Putamen (tissue), 1 donor: ENCODE results near the gene SSTR3.

Experiments
- DNase-seq: peaks from one replicate; pipeline ENCODE4 v3.0.0-alpha.2; 2016; ENCODE audit warnings: low spot score

Gene SSTR3

DNA sequence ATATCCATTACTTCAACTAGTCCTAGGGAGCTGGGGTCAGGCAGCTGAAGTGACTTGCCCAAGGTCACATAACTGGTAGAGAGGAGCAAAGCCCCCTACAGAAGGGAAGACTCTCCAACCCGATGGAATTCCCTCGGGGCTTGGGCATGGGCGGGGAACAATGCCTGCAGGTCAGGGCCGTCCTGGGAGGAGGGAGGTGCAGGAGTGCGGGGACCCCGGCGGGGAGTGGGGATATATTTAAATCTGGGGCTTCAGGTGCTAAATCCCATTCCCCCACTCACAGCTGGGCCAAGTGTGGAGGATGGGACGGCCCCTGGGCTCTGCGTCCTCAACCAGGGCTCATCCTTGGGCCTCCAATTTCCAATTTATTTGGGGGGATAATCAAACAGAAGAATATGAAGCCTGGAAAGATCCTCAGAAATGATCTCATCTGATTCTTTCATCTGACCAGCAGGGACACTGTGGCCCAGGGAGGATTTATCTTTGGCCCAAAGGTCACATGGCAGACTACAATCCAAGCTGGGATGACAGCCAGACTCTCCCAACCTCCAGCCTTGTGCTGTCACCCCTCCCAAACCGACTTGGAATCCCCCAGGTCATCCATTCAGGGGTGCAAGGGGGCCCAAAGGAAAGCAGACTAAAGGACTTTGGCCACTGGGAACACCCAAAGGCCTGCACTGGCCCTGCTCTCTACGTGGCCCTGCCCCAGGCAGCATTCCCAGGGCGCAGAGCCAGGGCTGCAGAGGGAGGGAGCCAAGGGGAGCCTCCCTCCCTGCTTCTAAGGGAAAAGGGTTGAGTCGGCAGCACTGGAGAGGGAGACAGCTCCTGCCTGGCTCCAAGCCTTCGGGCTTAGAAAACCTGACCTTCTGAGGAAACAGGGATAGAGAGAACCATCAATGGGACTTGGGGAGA is 15.5 kb downstream of the SSTR3 start:
- DNase-seq, result no peak

DNA sequence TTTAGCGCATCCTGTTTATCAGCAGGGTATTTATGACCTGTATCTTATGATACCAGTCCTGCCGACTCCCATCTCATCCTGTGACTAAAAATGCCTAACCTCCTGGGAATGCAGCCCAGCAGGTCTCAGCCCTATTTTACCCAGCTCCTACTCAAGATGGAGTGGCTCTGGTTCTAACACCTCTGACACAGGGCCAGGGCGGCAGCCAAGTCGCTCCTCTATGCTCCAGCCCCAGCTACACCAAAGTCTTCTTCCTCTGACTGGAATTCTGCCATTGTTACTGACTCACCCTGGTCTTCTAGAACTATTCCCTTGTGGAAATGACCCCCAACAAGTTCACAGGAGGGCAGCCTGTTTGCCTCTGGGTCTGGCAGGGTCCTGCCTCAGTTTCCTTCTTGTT is 16.4 kb downstream of the SSTR3 start:
- DNase-seq, result no peak

DNA sequence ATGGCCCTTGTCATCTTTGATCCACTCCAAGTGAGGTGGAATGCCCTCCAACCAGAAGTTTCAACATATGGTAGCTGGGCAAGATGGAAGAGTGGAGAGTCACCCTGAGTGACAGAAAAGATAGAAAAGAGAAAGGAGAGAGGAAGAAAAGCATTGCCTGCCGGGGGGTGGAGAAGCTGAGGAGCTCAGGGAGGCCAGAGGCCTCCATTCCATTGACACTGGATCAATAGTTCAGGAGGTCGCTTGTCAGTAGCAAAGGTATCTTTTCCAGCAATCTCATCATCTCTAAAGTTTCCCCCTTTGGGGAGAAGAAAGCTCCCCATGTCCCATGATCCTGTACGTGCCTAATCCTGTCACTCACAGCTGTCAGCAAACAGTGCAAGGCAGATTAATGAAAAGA is 17.5 kb downstream of the SSTR3 start:
- DNase-seq, result no peak

DNA sequence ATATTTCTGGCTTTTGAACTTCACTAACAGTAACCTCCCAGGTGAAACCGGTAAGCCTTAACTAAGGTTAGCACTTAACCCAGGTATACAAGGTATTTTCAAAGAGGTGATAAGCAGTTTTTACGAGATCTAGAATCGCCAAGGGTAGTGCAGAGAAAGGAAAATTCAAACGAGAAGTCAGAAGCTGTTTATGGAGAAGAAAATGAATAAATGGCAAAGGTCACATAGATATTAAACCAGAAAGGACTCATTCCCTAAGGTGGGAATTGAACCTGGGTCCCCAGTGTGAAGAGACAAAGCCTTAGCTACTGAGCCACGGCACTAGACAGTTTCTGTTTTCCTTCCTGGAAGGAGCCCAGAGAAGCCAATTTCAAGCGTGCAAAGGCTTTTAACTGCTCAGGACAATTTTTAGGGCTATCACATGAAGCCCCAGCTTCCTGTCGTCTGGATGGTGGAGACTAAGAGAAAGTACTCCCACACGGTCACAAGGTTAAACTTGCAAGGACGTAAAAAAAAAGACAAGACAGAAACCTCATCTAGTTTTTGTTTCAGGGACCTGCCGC is 18.6 kb downstream of the SSTR3 start:
- DNase-seq, result no peak

DNA sequence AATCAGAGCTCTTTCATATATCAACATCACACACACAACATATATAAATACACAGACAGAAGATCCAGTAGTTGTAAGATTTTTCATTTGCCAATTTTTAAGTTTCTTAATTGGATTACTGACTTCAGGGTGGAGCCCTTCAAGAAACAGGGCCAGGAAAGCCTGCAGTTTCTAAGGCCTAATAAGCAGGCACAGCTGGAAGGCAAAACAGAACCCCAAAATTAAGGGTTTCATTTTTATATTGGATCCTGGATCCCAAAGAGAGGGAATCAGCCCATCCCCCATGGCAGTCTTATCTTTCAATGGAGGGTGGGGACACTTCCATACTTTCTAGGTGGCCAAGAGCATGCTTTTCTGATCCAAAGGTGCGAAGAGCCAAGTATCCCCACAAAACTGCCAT is 19.5 kb downstream of the SSTR3 start:
- DNase-seq, result no peak

DNA sequence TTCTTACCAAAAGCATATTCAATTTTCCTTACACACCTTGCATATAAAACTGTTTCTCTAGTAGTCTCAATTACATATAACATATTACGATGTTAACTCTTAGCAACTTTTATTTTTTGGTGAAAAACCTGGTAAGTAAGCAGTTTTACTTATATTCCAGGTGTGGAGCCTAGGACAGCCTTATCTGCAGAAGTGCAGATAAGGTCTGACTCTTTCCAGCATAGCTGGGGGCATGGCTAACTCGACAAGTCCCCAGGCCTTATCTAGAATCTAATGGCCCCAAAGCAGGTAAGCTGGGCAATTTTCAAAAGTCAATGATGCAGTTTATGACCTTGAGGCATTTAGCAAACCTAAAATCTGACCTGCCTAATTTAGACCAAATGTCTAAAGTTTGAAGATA is 20.1 kb downstream of the SSTR3 start:
- DNase-seq, result no peak

DNA sequence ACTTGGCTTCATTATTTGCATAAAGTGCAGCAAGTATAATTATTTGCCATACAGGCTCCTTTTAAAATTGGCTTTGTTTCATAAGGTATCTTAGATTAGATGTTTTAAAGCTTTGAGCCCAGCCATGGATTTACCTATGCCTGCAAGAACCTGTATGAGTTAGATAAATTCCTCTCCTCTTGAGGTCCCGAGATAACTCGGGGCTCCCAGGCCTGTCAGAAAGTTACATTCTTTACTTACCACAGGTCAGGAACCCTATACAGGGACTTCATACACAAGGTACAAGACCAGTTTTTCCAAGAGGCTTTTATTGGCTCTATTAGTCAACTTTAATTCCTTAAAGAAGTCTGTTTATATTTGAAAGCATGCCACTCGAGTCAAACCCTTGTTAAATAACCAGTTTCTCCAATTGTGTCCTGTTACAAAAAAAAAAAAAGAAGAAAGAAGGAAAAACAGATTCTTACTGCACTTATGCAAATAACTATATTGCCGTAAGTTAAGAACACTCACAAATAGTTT is 22.0 kb downstream of the SSTR3 start:
- DNase-seq, result no peak

DNA sequence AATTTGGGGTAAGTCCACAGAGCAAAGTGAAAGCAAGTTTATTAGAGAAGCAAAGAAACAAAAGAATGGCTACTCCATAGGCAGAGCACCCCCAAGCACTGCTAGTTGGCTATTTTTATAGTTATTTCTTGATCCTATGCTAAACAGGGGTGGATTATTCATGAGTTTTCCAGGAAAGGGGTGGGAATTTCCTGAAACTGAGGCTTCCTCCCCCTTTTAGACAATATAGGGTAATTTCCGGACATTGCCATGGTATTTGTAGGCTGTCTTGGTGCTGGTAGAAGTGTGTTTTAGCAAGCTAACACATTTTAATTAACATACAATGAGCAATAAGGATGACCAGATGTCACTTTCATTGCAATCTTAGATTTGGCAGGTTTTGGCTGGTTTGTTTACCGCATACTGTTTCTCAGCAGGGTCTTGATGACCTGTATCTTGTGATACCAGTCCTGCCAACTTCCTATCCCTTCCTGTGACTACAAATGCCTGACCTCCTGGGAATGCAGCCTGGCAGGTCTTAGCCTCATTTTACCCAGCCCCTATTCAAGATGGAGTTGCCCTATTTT is 23.3 kb downstream of the SSTR3 start:
- no peak for DNase-seq

DNA sequence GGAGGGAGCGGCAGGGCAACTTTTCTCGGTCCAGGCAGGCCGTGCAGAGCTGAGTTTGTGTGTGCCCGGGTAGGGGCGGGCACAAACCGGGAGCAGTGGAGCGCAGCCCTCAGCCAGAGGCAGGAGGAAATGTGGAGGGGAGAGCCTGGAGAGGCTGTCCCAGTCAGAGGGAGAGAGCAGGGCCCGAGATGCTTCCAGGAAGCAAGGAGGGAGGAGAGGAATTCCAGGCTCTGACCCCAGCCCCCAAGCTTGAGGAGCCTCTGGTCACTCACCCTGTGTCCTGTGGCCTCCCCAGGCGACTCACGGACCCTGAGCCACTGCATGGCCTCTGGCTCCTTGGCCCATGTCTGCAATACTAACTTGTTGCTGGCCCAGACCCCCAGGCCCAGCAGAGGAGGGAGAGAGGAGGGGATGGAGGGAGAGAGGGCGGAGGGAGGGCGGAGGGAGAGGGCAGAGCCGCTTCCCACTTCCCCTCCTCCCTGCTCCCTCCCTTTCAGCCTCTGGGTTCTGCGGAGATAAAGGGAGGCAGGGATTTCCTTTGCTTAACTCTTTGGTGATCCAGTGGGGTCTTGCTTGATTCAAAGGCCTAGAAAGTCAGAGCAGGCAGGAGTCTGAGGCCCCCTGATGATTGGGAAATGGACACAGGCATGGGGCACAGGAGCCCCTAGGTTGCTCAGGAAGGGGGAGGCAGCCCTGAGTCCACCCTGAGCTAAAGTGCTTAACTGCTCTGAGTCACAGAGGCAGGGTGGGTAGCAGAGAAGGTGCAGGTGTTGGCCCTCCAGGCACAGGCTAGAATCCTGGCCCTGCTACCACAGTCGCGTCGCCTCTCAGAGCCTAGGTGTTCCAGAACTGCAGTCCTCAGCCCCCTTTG is 24.2 kb downstream of the SSTR3 start, which contains the start of gene C1QTNF6:
Gene C1QTNF6, minus strand, starts transcription at position 357 of the 871 bp plus-strand sequence. Its CDS starts 34 bp downstream, at position 323.
- no peak for DNase-seq

DNA sequence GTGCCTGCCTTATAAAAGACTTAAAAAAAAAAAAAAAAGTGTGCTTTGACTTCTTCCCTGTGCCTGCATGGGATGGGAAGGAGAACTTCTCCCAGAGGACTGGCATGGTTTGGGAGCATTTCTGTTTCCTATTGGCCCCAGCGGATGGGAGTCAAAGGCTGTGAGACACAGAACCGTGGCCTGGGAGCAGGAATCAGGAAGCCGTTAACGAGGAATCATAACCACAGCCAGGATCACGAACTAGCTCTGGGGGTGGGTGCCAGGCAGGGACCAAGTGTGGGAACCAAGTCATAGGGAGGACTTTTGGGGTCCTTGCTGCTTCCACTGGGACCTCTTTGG is 24.8 kb downstream of the SSTR3 start:
- no peak for DNase-seq

DNA sequence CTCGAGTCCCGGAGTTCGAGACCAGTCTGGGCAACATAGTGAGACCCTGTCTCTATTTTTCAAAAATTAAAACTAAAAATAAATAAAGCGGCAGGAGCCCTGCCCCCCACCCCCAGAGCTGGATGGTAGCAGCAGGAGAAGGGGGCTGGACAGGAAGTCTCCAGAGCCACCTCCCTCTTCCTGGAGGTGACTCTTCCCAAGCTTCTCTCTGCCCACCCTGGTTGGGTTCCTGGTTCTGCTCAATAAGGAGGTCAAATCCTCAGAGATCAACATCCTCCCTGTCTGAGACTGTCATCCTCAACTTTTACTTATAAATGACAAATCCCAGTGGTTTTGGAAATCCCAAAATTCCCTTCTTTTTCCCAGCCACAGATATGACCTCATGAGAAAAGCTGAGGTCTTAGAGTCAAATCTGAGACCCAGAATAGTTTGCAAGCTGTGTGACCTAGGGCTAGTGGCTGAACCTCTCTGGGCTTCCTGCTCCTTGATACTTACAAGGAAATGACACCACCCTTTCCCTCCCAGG is 25.2 kb downstream of the SSTR3 start:
- no peak for DNase-seq

DNA sequence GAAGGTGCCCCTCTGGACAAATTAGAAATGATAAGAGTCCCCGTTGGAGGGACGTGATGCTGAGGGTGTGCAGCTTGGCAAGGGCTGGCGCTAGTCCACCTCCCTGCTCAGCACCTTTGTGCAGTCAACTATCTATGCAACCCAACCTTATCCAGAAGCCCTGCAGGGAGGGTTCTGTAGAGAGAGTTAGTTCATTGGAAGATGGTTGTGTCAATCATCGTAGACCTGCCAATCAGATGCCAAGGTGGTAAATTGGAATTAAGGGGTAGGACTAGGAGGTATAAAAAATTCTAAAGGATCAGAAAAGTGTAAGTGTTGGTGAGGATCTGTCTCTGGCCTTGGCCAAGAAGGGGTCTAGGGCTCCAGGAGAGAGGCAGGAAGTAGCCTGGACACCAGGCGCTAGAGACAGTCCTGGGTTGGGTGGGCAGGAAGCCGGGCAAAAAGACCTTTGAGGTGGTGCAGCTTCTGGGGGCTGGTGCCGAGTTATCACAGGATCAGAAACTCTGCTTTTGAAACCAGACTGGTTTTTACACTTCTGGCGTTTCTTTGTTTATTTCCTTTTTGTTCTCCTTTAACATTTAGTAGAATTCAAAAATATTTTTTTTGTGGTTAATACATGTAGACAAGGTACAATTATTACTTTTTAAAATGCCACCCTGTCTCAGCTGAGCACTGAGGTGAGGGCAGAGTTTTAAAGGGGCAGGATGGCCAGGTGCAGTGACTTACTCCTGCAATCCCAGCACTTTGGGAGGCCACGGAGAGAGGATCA is 25.9 kb downstream of the SSTR3 start:
- DNase-seq, result no peak

DNA sequence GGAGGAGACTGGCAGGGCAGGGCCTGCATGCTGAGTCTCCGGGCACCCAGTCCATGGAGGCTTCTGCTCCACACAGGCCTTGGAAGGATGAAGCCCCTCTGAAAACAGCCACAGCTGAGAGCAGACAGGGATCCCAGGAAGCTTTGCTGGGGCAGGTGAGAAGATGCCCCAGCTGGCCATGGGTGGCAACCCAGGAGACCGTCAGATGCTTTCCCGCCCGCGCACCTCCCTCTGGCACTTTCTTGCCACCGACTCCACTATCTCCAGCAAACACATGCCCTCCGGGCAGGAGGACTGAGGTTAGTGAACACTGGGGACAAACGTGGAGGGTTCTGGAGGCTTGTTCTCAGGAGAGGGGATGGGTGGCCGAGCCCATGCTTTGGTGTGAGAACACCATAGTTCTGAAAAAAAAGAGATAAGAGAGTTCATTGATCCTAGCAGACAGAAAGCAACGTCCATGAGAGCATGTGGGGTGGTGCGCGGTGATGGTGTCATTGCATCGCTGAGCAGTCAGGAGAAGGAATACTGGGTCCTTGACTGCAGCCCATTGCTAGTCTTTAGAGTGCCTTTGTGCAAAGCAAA is 26.5 kb downstream of the SSTR3 start:
- no peak for DNase-seq

DNA sequence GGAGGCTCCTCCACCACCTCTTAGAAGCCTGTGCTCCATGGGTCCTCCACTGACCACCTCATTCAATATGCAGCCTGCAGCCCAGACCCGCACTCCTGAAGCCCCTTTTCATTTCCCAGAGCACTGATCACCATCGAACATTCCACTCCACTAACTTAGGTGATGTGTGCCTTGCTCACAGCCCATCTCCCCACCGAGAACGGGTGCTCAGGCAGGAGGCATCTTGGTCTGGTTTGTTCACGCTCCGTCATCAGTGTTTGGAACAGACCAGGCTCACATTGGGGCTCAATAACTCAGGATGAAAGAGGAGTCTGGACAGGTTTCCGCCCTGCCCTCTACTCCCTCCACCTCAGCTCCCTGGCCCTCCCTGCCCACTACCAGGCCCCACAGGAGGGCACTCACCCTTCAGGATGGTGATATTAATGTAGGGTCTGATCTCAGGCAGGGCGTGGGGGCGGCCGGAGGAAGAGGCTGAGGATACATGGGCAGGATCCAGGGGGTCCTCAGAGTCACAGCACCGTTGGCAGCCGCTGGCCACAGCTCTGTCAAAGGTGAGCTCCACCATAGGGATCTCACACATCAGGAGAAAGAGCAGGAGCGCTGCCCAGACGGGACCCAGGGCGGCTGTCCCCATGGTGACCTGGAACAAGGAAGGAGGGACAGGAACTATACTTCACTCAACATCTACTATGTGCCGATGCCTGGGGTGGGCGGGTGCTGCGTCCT is 27.3 kb downstream of the SSTR3 start:
- no peak for DNase-seq

DNA sequence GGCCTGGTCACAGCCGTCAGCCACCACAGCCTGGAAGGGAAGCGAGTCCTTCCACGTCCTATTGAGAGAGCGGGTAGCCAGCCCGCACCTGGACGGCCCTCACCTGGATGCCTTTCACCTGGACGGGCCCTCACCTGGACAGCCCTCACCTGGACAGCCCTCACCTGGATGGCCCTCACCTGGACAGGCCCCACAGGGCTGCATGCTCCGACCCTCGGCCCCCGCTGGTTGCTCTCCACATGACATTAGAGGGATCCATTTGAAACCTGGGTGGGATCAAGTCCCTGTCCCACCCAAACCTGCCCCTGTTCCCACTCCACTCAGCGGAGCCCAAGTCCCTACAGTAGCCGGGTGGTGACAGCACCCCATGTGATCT is 27.9 kb downstream of the SSTR3 start:
- DNase-seq, result no peak

DNA sequence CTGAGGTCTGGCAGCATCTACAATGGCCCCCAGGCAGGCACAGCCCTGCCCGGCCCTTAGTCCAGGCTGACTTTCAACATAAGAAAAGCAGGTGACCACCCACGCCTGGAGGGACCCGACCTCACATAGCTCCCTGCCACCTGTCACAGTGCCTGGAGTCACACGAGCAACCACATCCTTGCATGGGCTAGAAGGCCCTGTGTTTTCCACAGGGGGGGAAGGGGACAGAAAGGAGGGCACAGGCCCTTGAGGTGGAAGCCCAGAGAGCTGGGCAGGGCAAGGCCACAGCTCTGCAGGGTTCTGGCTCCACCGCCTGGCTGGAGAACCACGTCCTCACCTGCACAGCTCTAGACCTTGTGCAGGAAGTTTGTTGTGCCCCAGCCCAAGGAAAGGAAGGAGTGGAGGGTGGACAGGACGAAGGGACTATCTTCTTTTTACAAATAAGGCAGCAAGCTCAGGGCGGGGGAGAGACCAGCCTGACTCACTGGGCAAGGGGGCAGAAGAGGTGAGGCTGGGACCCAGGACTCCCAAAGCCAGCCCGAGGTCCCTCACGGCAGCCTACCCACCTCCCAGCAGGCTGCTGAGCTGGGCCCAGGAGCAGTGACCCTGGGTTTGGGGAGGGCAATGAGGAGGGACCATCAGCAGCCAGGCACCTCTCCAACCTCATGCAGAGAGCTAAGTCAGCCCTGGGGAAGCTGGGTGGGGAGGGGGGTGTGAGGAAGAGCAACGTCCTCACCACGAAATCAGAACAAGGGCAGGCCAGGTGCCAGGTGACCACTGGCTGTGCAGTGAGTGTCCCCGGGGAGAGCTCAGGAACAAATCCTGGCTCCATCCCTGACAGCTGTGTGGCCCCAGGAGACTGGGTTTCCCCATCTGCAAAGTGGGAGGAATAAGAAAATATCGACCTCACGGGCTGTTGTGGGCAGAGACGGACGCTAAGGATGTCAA is 28.6 kb downstream of the SSTR3 start:
- no peak for DNase-seq

DNA sequence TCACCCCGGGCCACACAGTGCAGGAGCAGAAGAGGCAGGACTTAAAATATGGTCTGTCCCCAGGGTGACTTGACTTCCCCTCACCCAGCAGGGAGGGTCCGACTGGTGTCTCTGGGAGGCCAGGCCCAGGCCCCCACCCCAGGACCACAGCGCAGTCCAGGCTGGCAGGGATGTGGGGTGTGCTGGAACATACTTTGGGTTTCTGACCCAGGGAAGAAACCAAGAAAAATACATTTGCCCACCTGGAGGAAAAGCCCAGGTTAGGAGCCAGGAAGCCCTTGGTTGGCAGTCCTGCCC is 29.4 kb downstream of the SSTR3 start:
- no peak for DNase-seq

DNA sequence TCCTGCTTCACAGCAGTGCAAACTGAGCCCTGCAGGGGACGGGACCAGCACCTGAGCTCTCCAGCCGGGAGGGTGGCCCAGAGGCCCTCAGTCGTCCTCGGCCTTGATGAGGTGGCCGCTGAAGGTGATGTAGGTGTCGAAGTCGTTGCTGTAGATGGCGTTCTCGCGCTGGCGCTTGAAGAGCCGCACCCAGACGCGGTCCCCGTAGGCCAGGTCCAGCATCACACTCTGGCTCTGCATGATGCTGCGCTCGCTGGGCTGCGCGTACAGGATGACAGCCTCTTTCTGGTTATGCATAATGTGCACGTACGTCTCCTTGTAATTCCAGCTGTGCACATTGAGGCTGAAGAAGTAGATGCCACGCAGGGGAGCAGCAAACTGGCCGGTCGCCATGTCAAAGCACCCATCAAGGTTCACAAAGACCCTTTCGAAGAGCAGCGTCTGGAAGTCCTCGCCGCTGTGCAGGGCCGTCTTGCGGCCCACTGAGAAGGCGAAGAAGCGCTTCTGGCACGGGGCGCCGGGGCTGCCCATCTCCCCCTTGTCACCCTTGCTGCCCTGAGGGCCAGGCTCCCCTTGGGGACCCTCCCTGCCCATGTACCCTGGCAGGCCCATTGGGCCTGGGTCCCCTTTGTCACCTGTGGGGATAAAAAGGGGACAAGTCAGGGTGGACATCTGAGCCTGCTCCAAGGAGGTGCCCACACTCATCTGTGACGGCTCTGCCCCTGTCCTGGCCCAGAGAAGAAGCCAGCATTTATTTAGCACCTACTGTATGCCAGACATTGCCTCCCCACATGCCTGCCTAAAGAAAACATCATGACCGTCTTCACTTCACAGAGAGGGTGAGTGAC is 30.0 kb downstream of the SSTR3 start:
- no peak for DNase-seq
